NCI-H1694 (cell line): Measurements from ENCODE around the gene VGLL4.

Source experiments
- DNase-seq: peaks from one replicate; lab custom pipeline; 2025; lab: John Stamatoyannopoulos, UW

The VGLL4 gene

GRCh38 chr3:11564577-11565001 lies 79.1 kb downstream of the VGLL4 start:
- no peak for DNase-seq

GRCh38 chr3:11563865-11564185 lies 79.9 kb downstream of the VGLL4 start:
- no peak for DNase-seq

GRCh38 chr3:11563159-11563864 lies 80.4 kb downstream of the VGLL4 start:
- DNase-seq, result no peak

DNA sequence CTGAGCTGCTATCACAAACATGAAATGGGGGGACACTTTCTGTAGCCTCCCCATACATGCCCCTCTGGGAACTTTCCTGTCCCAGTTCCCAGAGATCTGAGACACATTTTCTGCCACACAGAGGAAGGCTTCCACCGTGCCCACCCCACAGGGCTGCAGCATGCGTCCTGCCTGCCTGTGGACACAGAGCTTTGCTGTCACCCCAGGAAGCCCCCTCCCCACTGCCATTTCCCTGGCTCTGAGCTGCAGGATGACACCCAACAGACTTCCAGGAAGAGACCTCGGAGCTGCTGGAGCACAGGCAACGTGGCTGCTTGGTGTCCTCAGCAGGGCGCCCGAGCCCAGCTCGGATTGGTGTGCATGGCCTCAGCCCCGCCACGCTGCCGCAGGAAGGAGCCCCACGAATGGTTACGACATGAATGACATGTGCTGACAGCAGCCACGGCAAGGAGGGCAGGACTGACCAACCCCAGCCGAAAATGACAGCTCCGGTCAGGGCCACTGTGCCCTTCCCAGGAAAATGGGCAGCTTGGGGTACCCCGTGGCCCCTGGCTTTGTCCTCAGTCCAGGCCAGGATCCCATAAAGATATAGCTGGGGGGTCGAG lies 81.3 kb downstream of the VGLL4 start:
- no peak for DNase-seq

DNA sequence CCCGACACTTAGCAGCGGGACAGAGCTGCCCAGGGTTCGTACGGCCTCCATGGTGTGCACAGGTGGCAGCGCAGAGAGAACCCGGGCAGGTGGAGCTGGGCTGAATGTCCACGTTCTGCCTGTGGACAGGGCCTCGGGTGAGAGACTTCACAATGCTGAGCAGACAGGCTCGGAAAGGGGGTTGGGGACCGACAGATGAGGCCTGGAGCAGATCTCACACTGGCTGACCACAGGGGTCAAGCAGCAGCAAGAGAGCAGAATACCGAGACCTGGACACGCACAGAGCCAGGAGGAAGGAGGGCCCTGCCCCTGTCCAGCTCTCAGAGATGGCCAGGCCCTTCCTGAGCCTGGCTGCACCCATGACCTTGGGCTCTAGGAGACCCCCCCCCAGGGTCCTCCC lies 83.0 kb downstream of the VGLL4 start:
- DNase-seq, result no peak

- no peak for DNase-seq
Observed at GRCh38 chr3:11559816-11560633, 83.7 kb downstream of the VGLL4 start.

GRCh38 chr3:11558918-11559815 lies 84.5 kb downstream of the VGLL4 start:
- DNase-seq, result no peak

GRCh38 chr3:11558411-11558903 lies 85.3 kb downstream of the VGLL4 start:
- DNase-seq, result no peak

DNA sequence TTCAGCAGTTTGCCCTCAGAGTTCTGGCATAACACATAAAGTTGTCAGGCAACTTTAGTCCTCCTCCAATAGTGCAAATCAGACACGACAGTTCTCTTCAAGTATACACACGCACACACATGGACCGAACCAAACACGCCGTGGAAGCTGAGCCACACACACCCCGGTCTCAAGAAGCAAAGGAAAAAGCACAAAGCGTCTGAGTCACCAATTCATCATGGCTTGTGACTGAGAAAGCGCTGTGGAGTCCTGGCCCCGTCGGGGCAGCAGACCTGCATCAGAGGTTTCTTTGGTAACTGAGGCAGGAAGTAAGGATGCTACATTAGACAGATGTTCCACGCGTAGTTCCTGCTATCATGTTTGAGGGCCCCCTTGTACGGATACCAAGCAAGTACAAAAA lies 85.7 kb downstream of the VGLL4 start:
- DNase-seq, result no peak

- DNase-seq, result no peak
Observed at GRCh38 chr3:11556851-11557644, 86.7 kb downstream of the VGLL4 start.

DNA sequence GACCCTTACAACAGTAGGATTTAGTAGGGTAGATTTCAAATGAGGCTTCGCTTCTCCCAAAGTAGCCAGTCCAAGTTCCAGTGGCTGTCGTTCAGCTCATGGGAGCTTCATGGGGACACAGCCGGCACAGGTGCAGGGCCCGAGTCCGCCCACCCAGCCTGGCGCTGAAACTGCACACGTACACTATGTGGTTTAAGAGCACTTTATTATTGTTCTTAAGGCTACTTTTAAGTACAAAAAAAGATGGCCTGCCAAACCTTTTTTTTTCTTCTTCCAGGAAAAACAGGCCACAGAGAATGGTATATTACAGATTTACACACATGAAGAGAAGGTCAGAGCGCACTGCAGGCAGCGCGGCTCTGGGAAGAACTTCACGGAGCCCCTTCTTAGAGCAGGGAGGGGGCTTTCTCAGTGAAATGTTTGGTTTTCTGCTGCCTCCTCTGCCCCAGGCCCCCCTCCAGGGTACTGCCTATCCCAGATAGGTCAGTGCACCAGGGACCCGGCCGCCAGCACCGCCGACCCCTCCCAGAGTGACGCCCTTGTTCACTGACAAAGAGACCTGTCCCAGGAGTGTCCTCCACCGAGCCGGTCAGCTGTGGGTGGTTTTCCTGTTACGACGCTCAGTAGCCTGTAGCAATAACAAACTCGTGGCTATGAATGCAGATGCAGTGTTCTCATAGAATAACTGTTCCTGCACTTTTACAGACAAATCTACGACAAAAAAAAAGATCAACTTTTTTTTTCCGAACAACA lies 87.7 kb downstream of the VGLL4 start:
- DNase-seq, result no peak

- DNase-seq, result no peak
Observed at GRCh38 chr3:11555211-11555782, 88.4 kb downstream of the VGLL4 start.

DNA sequence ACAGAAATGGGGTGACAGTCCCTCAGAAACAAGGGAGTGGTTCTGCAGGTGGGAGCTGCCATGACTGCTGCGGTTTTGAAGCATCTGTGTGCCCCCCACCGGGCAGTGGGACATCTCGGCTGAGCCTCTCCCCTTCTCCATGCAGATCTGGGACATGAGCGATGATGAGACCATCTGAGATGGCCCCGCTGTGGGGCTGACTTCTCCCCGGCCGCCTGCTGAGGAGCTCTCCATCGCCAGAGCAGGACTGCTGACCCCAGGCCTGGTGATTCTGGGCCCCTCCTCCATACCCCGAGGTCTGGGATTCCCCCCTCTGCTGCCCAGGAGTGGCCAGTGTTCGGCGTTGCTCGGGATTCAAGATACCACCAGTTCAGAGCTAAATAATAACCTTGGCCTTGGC lies 89.0 kb downstream of the VGLL4 start:
- no peak for DNase-seq

DNA sequence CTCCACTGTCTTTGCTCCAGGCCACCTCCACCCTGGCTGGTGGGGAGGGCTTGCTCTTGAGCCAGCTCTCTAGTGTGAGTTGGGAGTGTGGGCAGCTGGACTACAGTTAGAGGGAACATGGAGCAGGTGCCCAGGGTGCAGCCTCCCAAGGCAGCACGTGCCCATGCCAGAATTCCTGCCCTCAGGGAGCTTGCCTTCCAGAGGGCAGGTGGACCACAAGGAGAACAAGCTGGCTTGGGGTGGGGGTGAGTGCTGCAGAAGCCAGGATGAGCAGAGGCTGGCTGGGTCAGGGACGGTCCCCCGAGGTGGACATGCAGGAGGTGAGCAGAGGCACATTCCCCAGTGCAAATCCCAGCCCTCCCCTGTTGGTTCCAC lies 89.5 kb downstream of the VGLL4 start:
- no peak for DNase-seq

DNA sequence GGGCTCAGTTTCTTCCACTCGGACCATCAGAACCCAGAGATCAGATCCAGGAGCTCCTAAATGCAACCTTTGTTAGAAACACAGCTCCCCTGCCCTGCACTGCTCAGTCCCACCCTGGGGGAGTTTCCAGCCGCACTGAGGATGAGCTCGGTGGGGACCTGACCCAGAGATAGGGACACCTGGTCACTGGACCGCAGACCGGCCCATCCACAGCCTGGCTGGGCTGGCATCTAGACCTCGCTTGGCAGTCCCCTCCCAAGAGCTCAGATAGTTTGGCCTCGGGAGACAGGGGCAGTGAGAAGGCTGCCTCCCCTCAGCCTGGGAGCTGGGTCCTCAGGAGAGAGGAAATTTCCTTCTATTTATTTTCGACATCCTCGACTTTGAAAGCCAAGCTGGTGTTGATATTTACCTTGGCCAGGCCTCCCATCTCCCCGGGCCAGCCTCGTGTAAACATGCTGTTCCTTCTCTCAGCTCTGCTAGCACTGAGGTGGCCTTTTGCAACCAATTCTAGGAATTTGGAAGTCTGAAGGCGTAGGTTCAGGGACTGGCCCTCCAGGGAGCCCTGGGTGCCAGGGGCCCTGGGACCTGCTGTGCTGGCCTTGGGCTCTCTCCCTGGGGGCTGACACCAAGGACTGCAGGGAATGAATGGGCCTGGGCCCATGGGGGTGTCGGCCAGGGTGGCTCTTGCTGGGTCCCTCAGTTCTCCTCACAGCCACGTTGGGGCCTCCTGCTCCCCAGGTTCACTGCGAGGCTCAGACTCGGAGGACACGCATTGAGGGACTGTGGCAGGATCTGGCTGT lies 90.1 kb downstream of the VGLL4 start:
- no peak for DNase-seq

GRCh38 chr3:11552289-11553264 lies 91.1 kb downstream of the VGLL4 start:
- no peak for DNase-seq

DNA sequence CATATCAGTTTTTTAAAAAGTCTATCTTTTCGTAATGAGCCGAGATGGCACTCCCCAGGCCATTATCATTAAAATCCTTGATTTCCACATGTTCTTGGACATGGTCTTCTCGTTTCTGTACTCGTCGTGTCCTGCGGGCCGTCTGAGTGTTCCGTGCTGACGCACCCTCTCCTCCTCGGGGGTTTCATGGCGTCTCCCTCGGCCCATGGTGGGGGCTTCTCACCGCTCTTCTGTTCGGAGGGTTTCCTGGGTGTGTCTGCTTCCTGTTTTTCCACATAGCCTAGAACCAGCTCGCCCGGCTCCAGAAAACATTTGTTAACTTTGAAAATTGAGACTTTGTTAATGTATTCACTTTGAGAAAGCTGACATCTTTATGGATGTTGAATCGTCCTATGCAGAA lies 92.7 kb downstream of the VGLL4 start:
- DNase-seq, result no peak

- DNase-seq, result no peak
Observed at GRCh38 chr3:11549580-11550140, 94.1 kb downstream of the VGLL4 start.
